Measurements from ENCODE around the gene SSMEM1.

DNA sequence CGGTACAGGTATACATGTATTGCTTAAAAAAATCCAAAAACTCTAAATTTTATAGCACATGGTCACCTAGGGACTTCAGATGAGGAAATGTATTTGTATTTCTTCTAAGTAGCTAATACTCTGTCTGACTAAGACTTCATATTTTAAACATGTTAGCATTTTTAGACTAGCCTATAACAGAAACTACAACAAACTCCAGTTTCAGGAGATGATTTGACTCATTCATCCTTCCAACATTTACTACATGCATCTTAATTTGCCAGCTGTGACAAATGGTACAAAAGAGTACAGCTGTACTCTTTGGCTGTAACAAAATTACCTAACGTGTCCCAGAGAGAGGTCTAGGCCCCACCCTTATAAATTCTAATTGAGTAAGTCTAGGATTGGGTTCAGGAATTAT is 24.7 kb upstream of the SSMEM1 start:
- TF ChIP-seq, protein P1, sequence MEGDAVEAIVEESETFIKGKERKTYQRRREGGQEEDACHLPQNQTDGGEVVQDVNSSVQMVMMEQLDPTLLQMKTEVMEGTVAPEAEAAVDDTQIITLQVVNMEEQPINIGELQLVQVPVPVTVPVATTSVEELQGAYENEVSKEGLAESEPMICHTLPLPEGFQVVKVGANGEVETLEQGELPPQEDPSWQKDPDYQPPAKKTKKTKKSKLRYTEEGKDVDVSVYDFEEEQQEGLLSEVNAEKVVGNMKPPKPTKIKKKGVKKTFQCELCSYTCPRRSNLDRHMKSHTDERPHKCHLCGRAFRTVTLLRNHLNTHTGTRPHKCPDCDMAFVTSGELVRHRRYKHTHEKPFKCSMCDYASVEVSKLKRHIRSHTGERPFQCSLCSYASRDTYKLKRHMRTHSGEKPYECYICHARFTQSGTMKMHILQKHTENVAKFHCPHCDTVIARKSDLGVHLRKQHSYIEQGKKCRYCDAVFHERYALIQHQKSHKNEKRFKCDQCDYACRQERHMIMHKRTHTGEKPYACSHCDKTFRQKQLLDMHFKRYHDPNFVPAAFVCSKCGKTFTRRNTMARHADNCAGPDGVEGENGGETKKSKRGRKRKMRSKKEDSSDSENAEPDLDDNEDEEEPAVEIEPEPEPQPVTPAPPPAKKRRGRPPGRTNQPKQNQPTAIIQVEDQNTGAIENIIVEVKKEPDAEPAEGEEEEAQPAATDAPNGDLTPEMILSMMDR (IDR thresholded peaks at IDR 0.05), result no peak
- TF ChIP-seq POLR2A (IDR thresholded peaks at IDR 0.05), result no peak

Data from uterus (tissue), 2 donors.